SK-N-MC (cell line): ENCODE results near the gene ISG20L2.

Experiments used
- EZH2 ChIP-seq: fragments of 200-600 bp; sonication (generic); IDR thresholded peaks from one replicate; pipeline ENCODE4 v1.6.1; 2017; ENCODE audit warnings: antibody characterized with exemption
- FOXP2 ChIP-seq: optimal IDR thresholded peaks from 2 replicates; pipeline ENCODE3; 2011; ENCODE audit warnings: mild to moderate bottlenecking, moderate library complexity; ENCODE audit not compliant: insufficient read depth; ENCODE audit errors: extremely low read length, control extremely low read depth
- POLR2AphosphoS5 ChIP-seq: IDR thresholded peaks from 2 replicates; pipeline ENCODE4 v1.6.1; 2012; ENCODE audit warnings: mild to moderate bottlenecking, low read depth, low read length, borderline replicate concordance

DNA sequence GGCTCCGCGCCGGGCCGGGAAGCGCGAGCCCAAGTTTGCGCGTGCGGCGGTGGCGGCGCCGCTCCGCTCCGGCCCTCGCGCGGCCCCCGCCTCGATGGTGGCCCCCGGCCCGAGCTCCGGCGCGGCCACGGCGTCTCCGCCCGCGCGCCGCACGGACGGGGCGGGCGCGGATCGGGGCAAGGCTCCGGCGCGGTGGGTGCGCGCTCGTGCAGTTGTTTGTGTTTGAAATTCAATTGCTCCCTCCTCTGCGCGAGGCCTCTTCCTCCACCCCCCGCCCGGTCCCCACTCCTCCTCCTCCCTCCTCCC is 22.8 kb upstream of the ISG20L2 start, which contains the start of gene HDGF:
- TF ChIP-seq EZH2 (no peak), POLR2AphosphoS5 (no peak), FOXP2 (no peak)
